GM18526 (cell line): ENCODE measurements around the gene ARHGEF28.

Source experiments
- POLR2A ChIP-seq: IDR thresholded peaks from 3 replicates; pipeline ENCODE4 v1.6.1; 2011; ENCODE audit not compliant: insufficient read length; ENCODE audit errors: extremely low read depth

The ARHGEF28 gene

DNA sequence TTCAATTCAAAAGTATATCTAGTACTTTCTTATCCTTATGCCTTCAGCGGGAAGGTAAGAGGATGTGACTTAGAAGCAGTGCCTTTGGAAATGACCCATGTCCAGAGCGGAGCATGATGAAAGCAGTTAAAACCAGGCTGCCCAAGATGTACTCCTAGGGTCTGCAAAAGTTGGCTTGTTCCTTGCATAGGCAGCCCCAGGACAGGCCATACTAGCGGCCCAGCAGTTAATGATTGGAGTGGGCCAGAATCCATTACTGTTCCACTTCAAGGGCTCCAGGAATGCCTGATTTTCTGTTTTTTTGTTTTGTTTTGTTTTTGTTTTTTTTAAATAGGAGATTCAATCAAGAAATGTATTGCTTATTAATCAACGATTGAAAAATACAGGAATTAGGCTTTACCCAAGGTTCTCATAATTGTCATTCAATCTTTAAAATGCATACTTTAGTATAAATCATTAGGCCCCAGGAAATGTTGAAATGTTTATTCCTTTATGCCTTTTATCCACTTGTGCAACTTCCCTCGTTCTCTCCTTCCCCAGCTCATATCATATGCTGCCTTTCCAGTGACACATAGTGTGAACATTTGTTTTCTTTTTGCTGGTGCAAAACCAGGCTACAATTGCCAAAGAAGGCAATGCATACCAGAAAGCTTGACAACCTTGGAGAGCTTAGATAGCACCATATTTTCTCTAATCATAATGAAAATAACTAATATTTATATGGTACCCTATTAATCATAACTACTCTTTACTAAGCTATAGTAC lies 190.8 kb downstream of the ARHGEF28 start:
- no peak for TF ChIP-seq POLR2A

DNA sequence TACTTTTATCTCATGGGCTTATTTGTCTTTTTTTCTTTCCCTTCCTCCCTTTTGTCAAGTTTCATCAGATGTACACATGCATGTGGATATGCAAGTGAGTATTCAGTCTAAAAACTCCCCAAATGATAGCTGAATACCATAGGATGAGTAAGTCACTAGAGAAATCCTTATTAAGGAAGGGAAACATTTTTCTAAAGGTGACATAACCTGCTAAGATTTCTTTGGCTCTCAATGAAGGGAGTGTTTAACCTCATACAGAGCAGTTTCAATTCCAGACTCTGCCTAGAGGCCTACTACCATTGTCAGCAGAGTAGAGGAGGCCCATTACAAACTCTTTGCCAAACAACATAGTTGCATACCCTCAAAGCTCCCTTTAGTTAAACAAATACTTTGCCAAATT lies 192.4 kb downstream of the ARHGEF28 start:
- TF ChIP-seq POLR2A, result no peak

DNA sequence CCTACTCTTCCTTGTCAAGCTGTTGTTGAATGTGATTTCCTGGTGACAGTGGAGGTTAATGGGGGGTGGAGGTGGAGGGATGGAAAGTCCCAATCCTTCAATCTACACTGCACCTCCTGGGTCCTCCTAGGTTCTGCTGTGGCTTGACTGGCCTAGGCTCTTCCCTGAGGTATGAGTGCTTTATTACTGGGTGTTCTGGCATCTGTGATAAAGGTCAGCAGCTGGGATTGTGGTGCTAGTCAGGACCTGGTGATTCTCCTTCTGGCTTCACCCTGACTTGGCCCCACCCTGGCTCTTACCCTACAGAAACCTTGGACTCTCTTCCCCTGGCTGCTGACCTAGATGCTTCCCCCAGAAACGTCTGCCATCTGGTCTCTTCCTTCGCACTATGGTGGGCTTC lies 194.3 kb downstream of the ARHGEF28 start:
- no peak for TF ChIP-seq POLR2A

DNA sequence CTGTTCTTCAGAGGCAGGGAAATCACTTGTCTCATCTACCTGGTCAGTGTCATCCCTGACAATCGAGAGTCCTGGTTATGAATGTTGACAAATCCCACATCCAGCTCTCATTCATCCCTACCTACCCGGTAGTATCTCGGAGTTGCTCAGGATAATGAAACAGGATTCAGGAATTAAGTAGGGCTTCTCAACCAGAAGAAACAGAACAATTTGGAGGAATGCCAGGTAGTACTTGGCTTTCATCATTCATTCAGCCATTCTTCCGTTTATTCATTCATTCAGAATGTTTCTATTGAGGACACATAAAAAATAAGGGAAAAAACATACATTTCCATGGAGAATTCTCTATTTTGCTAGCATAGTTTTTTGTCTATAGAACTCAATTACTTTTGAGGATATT lies 195.0 kb downstream of the ARHGEF28 start:
- TF ChIP-seq POLR2A, result no peak

DNA sequence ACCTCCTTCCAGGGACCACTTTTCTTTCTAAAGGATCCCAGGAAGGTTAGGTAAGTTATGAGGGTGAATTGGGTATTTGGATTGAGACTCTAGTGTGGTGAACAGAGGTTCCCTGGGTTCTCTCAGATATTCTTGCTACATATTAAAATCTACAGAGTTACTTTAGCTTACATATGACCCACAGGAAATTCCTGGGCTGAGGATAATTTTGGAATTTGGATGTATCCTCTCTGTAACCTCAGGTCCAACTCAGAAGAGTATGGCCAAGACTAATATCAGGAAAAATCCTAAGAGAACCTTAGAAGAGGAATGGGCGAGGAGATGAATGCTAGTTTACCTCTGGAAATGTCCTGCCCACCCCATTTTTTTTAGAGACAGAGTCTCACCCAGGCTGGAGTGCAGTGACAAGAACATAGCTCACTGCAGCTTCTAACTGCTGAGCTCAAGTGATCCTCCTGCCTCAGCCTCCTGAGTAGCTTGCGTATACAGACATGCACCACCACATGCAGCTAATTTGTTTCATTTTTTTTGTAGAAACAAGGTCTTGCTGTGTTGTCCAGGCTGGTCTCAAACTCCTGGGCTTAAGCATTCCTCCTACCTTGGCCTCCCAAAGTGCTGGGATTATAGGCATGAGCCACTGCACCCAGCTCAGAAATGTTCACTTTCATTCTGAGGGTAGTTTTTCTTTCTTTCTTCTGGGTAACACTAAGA lies 196.4 kb downstream of the ARHGEF28 start:
- TF ChIP-seq POLR2A, result no peak

DNA sequence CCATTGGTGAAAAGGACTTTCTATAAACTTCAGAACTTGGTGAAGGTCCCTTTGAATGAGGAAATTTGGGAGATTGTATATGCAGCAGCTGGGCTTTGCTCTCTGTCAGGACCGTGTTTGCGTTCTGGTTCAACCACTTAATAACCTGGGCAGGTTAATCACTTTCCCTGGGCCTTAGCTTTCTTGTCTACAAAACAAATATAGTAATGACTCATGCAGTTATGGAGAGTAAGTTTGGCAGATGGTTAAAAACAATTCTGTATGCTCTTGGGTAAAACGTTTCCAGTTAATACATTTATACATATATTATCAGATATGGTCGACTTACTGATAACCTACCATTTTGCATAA lies 197.0 kb downstream of the ARHGEF28 start:
- TF ChIP-seq POLR2A, result no peak

DNA sequence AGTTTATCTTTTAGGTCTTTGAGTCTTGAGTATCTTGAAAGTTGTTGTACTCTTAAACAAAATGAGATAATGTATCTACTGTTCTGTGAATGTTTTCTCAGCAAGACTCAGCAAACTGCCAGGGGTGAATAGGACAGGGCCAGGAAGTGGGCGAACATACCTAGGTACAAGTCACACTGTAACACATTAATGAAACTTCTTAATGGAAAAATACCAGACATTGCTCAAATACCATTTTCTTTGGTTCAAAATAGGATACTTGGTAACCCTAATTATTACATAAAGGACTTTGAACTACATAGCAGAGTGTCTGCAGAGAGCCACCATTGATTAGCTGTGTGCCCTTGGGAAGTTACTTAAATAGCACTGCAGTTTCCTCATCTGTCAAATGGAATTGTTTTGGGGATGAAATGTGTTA lies 197.5 kb downstream of the ARHGEF28 start:
- no peak for TF ChIP-seq POLR2A

DNA sequence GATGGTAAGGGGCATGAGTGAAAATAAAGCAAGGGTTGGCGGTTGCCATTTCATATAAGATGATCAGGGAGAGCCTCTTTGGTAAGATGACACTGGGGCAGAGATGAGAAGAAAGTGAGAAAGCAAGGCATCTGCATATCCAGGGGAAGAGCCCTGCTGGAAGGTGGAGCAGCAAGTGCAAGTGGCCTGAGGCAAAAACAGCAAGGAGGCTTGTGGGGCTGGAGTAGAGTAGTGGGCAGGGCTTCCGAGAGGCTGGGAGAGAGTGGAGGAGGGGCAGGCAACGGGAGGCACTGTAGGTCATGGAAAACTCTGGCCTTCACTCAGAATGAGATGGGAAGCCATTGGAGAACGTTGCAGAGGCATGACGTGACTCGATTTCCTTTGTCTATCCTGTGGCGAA lies 199.2 kb downstream of the ARHGEF28 start:
- TF ChIP-seq POLR2A, result no peak

DNA sequence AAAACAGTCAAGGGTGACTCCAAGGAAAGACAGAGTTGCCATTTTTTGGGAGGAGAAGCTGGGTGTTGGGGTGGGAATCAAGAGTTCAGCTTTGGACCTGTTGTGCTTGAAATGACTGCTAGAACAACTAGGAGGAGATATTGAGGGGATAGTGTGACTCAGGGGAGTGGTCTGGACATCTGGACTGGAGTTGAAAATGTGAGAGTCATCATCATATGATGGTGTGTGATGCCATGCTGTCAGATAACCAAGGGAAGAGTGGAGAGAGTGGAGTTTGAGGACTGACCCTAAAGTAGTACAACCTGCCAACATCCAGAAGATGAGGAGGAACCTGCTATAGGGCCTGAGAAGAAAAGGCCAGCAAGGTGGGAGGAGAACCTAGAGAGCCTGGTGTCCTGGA lies 199.7 kb downstream of the ARHGEF28 start:
- no peak for TF ChIP-seq POLR2A

DNA sequence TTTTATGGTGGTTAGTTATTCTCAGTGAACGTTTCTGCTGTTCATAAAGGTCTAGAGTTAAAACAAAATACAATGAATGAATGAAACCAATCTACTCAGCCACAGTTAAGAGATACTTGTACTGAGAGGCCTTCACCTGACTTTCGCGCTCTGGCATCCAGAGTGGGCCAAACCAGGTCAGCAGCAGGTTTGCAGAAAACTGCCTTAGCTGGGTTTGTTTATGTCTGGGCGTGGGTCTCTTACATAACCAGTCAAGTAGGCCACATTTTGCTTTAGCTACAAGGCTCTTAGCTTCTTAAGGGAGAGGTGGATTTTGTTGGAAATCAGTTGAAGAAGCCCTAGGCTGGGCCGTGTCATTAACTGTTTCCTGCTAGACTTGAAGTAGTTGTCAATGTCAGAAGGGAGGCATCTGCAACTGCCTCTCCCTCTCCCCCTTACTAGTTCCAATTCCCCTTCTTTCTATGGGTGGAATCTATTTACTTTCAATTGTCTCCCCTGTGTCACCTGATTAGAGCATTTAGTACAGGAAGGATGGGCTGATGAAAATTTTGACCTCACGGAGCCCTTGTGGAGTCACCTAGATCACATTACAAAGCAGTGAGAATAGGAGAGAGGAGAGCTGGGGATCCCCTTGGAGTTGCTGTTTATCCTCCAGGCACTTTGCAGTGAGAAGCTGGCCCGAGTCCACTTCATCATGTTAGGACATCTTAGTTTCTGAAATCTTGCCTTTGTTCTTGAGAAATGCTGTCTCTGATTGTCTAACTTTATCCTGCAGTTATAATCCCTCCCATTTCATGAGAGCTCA lies 200.5 kb downstream of the ARHGEF28 start:
- no peak for TF ChIP-seq POLR2A

DNA sequence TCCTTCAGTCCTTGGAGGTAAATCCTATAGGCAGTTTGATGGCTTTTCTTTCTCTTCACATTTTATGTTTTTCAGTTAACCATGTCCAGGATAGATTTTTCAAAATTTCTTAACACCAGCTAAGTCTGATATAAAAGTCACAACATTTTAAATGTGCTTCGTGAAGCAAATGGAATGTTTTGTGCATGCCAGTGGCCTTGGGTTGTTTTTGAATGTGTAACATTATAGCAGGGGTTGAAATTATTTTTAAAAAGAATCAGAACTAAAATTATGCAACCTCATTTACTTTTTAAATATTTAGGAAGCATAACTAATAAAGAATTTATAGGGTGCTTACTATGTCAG lies 201.1 kb downstream of the ARHGEF28 start:
- no peak for TF ChIP-seq POLR2A

DNA sequence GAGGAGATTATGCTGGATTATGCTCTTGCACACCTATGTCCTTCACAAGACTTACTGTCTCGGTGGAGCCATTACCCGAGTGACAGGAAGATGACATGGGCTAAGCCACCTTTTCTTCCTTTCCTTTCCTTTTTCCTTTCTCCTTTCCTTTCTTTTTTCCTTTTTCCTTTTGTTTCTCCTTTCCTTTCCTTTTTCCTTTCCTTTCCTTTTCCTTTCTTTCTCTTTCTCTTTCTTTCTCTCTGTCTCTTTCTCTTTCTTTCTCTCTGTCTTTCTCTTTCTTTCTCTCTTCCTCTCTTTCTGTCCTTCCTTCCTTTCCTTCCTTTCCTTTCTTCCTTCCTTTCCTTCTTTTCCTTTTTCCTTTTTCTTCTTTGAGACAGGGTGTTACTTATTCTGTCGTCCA lies 202.5 kb downstream of the ARHGEF28 start:
- no peak for TF ChIP-seq POLR2A

DNA sequence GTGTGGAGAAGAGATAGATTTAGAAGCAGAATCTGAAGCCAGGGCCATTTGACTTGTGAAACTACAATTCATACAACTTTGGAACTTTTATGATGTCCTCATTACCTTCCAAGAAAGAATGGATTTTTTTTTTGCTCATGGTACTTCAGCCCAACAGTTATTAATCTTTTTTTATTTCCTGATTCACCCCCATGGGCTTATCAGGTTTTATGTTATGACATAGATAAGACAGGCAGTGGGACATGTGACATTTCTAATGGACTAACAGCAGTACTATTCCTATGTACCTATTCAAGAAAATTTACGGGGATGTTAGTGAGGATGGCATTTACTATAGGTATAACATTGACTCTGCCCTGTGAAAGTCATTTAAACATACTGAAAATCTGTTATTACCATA lies 204.7 kb downstream of the ARHGEF28 start:
- no peak for TF ChIP-seq POLR2A

DNA sequence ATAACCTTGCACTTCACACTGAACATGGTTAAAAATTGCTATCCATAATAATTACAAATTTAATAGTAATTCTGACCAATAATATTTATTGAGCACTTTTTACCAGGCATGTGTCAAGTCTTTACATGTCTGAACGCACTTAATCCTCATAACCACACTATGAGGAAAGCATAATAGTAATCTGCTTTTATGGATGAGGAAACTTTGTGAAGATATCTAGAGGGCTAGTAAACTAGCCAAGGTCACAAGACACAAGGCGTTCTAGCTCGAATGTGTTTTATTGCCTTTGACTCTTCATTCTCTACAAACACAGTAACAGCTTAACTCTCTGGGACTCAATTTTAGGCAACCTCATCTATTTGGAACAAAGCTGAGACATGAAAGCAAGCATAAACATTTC lies 205.1 kb downstream of the ARHGEF28 start:
- TF ChIP-seq POLR2A, result no peak

DNA sequence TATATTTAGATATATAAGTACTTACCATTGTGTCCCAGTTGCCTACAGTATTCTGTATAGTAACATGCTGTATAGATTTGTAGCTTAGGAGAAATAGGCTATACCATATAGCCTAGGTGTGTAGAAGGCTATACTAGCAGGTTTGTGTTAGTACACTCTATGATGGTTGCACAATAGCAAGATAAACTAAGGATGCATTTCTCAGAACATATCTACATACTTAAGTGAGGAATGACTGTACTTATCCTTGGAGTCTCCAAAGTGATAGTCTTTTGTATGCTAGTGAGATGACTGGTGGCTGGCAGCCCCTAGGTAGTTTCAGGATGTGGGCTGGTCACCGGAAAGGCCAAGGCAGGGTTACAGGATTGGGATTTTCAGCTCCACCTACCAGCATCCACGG lies 208.7 kb downstream of the ARHGEF28 start:
- TF ChIP-seq POLR2A, result no peak

DNA sequence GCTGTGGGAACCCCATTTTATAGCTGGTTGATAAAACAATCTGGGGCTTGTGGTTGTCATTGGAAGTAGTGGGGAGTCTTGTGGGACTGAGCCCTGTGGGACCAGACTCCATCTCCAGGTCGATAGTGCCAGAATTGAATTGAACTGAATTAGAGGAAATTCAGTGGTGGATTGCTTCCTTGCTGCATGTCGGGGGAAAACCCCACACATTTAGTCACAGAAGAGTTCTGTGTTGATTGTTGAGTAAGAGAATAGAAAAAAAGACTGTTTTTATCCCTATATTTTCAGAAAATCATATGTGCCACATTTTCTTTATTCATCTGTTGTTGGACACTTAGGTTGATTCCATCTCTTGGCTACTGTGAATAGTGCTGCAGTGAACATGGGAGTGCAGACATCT lies 209.7 kb downstream of the ARHGEF28 start:
- TF ChIP-seq POLR2A, result no peak
